ENCODE results near the gene VAC14. TPM values are rescaled to one million over a fixed set of nuclear protein-coding genes. Genes with fewer than 3 reads are reported as not detected.

VAC14 gene
- total and polyA plus RNA-seq, 2 experiments from 2014 or later: 42.3 to 77.7 TPM

- H3K4me2 ChIP-seq: no peak overlapping the region
- peaks cover 18% of the 10 kb centered on the region for H3K36me3 Mint-ChIP-seq (ENCODE audit: low read depth)
- no peaks in the 10 kb centered on the region for H3K9me2 ChIP-seq (ENCODE audit: insufficient read depth)
- no peak overlapping the region for H3K4me3 ChIP-seq
- H3F3A ChIP-seq (replicated peaks; ENCODE audit: low read depth): no peaks in the 10 kb centered on the region
- H3K79me2 ChIP-seq (replicated peaks; ENCODE audit: insufficient read depth): no peaks in the 10 kb centered on the region
- no peaks in the 10 kb centered on the region for H3K27me3 ChIP-seq (ENCODE audit: insufficient read depth)
- no peak overlapping the region for H3K4me3 Mint-ChIP-seq
- H3K36me3 ChIP-seq (ENCODE audit: insufficient read depth): peaks cover 5% of the 10 kb centered on the region
- H2AFZ ChIP-seq: no peak overlapping the region
- H3K27ac Mint-ChIP-seq: no peak overlapping the region; the same call in 1 of the 2 replicates
- DNase-seq (ENCODE audit: low spot score): no peak
- H3K27me3 Mint-ChIP-seq (ENCODE audit: insufficient read depth, low read depth, poor library complexity): peaks cover 5% of the 10 kb centered on the region
- H3K4me1 Mint-ChIP-seq: peaks cover 20% of the 10 kb centered on the region
- H3K9me3 Mint-ChIP-seq: 0 out of 3 replicates have a peak, but pooled peaks cover 7% of the 10 kb centered on the region
- no peak for ATAC-seq
- no peak overlapping the region for H3K27ac ChIP-seq (ENCODE audit: low read depth)
- H3K4me1 ChIP-seq (ENCODE audit: insufficient read depth): peaks cover 9% of the 10 kb centered on the region
- no peak for TF ChIP-seq POLR2AphosphoS5 (IDR thresholded peaks at IDR 0.05; ENCODE audit: low read depth)
- TF ChIP-seq JUNB (IDR thresholded peaks at IDR 0.05; ENCODE audit: unreplicated experiment): no peak
- H4K20me1 ChIP-seq (replicated peaks; ENCODE audit: insufficient read depth): no peaks in the 10 kb centered on the region; the same call in 1 of the 2 replicates
These were observed 53.0 kb downstream of the VAC14 start for GRCh38 chr16:70747703-70748631.

DNA sequence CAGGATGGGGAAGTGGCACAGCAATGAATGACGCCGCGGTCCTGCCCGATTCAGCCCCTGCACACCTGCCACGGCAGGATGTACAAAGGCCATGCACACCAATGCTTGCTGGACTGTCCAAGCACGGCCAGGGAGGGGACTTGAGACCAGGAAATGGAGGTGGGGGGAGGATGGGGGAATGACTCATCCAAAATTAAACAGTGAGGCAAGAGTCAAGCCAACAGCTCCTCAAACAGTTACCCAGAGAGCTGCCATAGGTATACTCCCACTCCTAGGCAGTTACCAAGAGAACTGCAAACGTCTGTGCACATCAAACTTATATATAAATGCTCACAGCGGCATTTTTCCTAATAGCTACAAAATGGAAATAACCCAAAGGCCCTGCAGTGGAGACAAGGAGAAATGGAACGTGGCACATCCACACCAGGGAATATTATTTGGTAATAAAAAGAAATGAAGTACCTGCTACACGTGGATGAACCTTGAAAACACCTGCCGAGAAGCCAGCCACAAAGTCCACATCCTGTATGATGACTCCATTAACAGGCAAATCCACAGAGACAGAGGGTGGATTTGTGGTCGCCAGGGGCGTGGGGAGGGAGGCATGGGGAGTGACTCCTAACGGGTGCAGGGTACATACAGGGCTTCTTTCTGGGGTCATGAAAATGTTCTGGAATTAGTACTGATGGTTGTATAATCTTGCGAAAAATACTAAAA lies 54.1 kb downstream of the VAC14 start:
- no peak overlapping the region; the same call in 1 of the 2 replicates for H3K27ac ChIP-seq (ENCODE audit: low read depth)
- Mint-ChIP-seq H3K36me3 (ENCODE audit: low read depth) (peaks cover 23% of the 10 kb centered on the region), H3K9me3 (0 out of 3 replicates have a peak, but pooled peaks cover 8% of the 10 kb centered on the region), H3K27ac (no peak overlapping the region), H3K4me1 (peaks cover 20% of the 10 kb centered on the region), H3K4me3 (no peak overlapping the region), H3K27me3 (ENCODE audit: insufficient read depth, low read depth, poor library complexity) (peaks cover 5% of the 10 kb centered on the region)
- DNase-seq (ENCODE audit: low spot score) (no peak), ATAC-seq (no peak)
- no peak overlapping the region for H2AFZ ChIP-seq
- H3K4me3 ChIP-seq: no peak overlapping the region
- peaks cover 5% of the 10 kb centered on the region for H3K36me3 ChIP-seq (ENCODE audit: insufficient read depth)
- peaks cover 9% of the 10 kb centered on the region for H3K4me1 ChIP-seq (ENCODE audit: insufficient read depth)
- H3K9me2 ChIP-seq (ENCODE audit: insufficient read depth): no peaks in the 10 kb centered on the region
- no peaks in the 10 kb centered on the region for H3F3A ChIP-seq (replicated peaks; ENCODE audit: low read depth)
- no peaks in the 10 kb centered on the region for H3K27me3 ChIP-seq (ENCODE audit: insufficient read depth)
- H4K20me1 ChIP-seq (replicated peaks; ENCODE audit: insufficient read depth): no peaks in the 10 kb centered on the region; the same call in 1 of the 2 replicates
- no peaks in the 10 kb centered on the region for H3K79me2 ChIP-seq (replicated peaks; ENCODE audit: insufficient read depth)
- H3K4me2 ChIP-seq: no peak overlapping the region
- no peak for TF ChIP-seq STAT1 (IDR thresholded peaks at IDR 0.05; ENCODE audit: unreplicated experiment)
- no peak for TF ChIP-seq ZNF114 (CRISPR knock-in tag; IDR thresholded peaks at IDR 0.05)
- TF ChIP-seq, protein P1, sequence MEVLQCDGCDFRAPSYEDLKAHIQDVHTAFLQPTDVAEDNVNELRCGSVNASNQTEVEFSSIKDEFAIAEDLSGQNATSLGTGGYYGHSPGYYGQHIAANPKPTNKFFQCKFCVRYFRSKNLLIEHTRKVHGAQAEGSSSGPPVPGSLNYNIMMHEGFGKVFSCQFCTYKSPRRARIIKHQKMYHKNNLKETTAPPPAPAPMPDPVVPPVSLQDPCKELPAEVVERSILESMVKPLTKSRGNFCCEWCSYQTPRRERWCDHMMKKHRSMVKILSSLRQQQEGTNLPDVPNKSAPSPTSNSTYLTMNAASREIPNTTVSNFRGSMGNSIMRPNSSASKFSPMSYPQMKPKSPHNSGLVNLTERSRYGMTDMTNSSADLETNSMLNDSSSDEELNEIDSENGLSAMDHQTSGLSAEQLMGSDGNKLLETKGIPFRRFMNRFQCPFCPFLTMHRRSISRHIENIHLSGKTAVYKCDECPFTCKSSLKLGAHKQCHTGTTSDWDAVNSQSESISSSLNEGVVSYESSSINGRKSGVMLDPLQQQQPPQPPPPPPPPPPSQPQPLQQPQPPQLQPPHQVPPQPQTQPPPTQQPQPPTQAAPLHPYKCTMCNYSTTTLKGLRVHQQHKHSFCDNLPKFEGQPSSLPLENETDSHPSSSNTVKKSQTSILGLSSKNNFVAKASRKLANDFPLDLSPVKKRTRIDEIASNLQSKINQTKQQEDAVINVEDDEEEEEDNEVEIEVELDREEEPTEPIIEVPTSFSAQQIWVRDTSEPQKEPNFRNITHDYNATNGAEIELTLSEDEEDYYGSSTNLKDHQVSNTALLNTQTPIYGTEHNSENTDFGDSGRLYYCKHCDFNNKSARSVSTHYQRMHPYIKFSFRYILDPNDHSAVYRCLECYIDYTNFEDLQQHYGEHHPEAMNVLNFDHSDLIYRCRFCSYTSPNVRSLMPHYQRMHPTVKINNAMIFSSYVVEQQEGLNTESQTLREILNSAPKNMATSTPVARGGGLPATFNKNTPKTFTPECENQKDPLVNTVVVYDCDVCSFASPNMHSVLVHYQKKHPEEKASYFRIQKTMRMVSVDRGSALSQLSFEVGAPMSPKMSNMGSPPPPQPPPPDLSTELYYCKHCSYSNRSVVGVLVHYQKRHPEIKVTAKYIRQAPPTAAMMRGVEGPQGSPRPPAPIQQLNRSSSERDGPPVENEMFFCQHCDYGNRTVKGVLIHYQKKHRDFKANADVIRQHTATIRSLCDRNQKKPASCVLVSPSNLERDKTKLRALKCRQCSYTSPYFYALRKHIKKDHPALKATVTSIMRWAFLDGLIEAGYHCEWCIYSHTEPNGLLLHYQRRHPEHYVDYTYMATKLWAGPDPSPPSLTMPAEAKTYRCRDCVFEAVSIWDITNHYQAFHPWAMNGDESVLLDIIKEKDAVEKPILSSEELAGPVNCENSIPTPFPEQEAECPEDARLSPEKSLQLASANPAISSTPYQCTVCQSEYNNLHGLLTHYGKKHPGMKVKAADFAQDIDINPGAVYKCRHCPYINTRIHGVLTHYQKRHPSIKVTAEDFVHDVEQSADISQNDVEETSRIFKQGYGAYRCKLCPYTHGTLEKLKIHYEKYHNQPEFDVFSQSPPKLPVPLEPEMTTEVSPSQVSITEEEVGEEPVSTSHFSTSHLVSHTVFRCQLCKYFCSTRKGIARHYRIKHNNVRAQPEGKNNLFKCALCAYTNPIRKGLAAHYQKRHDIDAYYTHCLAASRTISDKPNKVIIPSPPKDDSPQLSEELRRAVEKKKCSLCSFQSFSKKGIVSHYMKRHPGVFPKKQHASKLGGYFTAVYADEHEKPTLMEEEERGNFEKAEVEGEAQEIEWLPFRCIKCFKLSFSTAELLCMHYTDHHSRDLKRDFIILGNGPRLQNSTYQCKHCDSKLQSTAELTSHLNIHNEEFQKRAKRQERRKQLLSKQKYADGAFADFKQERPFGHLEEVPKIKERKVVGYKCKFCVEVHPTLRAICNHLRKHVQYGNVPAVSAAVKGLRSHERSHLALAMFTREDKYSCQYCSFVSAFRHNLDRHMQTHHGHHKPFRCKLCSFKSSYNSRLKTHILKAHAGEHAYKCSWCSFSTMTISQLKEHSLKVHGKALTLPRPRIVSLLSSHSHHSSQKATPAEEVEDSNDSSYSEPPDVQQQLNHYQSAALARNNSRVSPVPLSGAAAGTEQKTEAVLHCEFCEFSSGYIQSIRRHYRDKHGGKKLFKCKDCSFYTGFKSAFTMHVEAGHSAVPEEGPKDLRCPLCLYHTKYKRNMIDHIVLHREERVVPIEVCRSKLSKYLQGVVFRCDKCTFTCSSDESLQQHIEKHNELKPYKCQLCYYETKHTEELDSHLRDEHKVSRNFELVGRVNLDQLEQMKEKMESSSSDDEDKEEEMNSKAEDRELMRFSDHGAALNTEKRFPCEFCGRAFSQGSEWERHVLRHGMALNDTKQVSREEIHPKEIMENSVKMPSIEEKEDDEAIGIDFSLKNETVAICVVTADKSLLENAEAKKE (CRISPR knock-in tag; IDR thresholded peaks at IDR 0.05): no peak
- no peak for TF ChIP-seq CREB1 (CRISPR knock-in tag; IDR thresholded peaks at IDR 0.05; ENCODE audit: low read depth)
- TF ChIP-seq EZH2 (IDR thresholded peaks at IDR 0.05; ENCODE audit: low read depth, unreplicated experiment): no peak
- TF ChIP-seq JUNB (IDR thresholded peaks at IDR 0.05; ENCODE audit: unreplicated experiment): no peak
- TF ChIP-seq NANOG (IDR thresholded peaks at IDR 0.05; ENCODE audit: borderline replicate concordance): no peak
- TF ChIP-seq, protein P2, sequence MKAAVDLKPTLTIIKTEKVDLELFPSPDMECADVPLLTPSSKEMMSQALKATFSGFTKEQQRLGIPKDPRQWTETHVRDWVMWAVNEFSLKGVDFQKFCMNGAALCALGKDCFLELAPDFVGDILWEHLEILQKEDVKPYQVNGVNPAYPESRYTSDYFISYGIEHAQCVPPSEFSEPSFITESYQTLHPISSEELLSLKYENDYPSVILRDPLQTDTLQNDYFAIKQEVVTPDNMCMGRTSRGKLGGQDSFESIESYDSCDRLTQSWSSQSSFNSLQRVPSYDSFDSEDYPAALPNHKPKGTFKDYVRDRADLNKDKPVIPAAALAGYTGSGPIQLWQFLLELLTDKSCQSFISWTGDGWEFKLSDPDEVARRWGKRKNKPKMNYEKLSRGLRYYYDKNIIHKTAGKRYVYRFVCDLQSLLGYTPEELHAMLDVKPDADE (IDR thresholded peaks at IDR 0.05): no peak
- TF ChIP-seq POLR2AphosphoS5 (IDR thresholded peaks at IDR 0.05; ENCODE audit: low read depth): no peak
- TF ChIP-seq, protein P3, sequence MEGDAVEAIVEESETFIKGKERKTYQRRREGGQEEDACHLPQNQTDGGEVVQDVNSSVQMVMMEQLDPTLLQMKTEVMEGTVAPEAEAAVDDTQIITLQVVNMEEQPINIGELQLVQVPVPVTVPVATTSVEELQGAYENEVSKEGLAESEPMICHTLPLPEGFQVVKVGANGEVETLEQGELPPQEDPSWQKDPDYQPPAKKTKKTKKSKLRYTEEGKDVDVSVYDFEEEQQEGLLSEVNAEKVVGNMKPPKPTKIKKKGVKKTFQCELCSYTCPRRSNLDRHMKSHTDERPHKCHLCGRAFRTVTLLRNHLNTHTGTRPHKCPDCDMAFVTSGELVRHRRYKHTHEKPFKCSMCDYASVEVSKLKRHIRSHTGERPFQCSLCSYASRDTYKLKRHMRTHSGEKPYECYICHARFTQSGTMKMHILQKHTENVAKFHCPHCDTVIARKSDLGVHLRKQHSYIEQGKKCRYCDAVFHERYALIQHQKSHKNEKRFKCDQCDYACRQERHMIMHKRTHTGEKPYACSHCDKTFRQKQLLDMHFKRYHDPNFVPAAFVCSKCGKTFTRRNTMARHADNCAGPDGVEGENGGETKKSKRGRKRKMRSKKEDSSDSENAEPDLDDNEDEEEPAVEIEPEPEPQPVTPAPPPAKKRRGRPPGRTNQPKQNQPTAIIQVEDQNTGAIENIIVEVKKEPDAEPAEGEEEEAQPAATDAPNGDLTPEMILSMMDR (conservative IDR thresholded peaks at IDR 0.05; ENCODE audit: low read depth in 2 of 2): no peak

All from GM23338 (cell line).